ENCODE measurements around the gene BNIPL. TPM values are rescaled to one million over a fixed set of nuclear protein-coding genes. Genes with fewer than 3 reads are reported as not detected.
A peak's percentile ranks its signal among the peaks of the same experiment; 100 is the strongest.

BNIPL gene
- total and polyA plus RNA-seq, 2 of the 13 experiments (the other 11 are each of a cell fraction or from before 2014, with no cell fraction given) = 0.40 to 1.1 TPM

GRCh38 chr1:151006327-151007052 lies 29.9 kb upstream of the BNIPL start, which contains the start of gene MINDY1 (continued):
- TF ChIP-seq RBM22 (optimal IDR thresholded peaks at IDR 0.05; ENCODE audit: low read length) (no peak), HNRNPUL1 (IDR thresholded peaks at IDR 0.05; ENCODE audit: low read depth, low read length) (no peak), PBX2 (CRISPR knock-in tag; IDR thresholded peaks at IDR 0.05) (no peak), NCOA1 (CRISPR knock-in tag; IDR thresholded peaks at IDR 0.05) (no peak), SRSF4 (IDR thresholded peaks at IDR 0.05; ENCODE audit: low read depth, low read length, poor library complexity, severe bottlenecking) (no peak), IKZF4 (CRISPR knock-in tag; IDR thresholded peaks at IDR 0.05; ENCODE audit: borderline replicate concordance, low read depth, not compliant biosample characterization) (no peak), HNF4G (IDR thresholded peaks at IDR 0.05; ENCODE audit: borderline replicate concordance, low read depth, low read length) (peak; percentile 2; the same call in 1 of the 2 replicates), HNF4G (CRISPR knock-in tag; IDR thresholded peaks at IDR 0.05; ENCODE audit: borderline replicate concordance, low read depth) (no peak), LCORL (IDR thresholded peaks at IDR 0.05) (no peak), LCORL (CRISPR knock-in tag; IDR thresholded peaks at IDR 0.05) (no peak), CAMTA2 (CRISPR knock-in tag; IDR thresholded peaks at IDR 0.05; ENCODE audit: borderline replicate concordance) (no peak), NFRKB (IDR thresholded peaks at IDR 0.05) (no peak)

- no peaks in the 10 kb centered on the region for H3K36me3 ChIP-seq (replicated peaks in 1 of 2; ENCODE audit: control insufficient read depth in 1 of 2, insufficient read depth in 2 of 2, low read length in 2 of 2)
- peaks cover 77% of the 10 kb centered on the region for H3K4me1 ChIP-seq (ENCODE audit: insufficient read depth, low read length)
- H2AFZ ChIP-seq (ENCODE audit: low read length) = no peak overlapping the region
- H3K4me2 ChIP-seq (ENCODE audit: low read depth, low read length) = peak overlapping the region; percentile 99
- peaks cover 34% of the 10 kb centered on the region for H3K79me2 ChIP-seq (ENCODE audit: insufficient read depth, low read length)
- in situ Hi-C loops (cut with HindIII; ENCODE audit: extremely low pct_ligation_motif_present, low pct_unique_long_range_greater_than_20kb) (no loop called here), intact Hi-C loops (cut with micrococcal nuclease; ENCODE audit: unreplicated experiment) (loop anchor here (5.0 kb wide), 2 partner anchors 36 to 39 kb away; partner anchors contain the start of genes C1orf56 and CERS2)
- FAIRE-seq = no peak
- H4K20me1 ChIP-seq (ENCODE audit: insufficient read depth, low read length) = no peaks in the 10 kb centered on the region
- ATAC-seq = no peak
- 1% methylated on average over 4 of the region's 4 CpGs for WGBS (ENCODE audit: low lambda C conversion rate)
- peak overlapping the region; percentile 100 for H3K27ac ChIP-seq (ENCODE audit: extremely low read length, insufficient read depth, low read length)
- DNase-seq (ENCODE audit: low spot score) = no peak
- peak overlapping the region; percentile 61 to 99 (median 69) for H3K4me3 ChIP-seq (replicated peaks in 1 of 3; ENCODE audit: insufficient read depth in 1 of 3, low read depth in 2 of 3, low read length in 3 of 3)
- CTCF ChIA-PET (ENCODE audit: low intra/inter-chr PET ratio, low total read pairs) = interaction anchor here (0.9 to 1.4 kb wide), 2 partner anchors 27 to 29 kb away, joined by 3 read pairs; no protein-coding TSS in a partner anchor
- no peaks in the 10 kb centered on the region for H3K9me3 ChIP-seq (ENCODE audit: low read length)
- H3K27me3 ChIP-seq (ENCODE audit: control insufficient read depth in 1 of 2, insufficient read depth in 2 of 2, low read length in 2 of 2) = no peaks in the 10 kb centered on the region; a peak in 1 of 5 replicates
- BruUV-seq (replicated peaks) = no TSS peak
- POLR2A ChIA-PET = interaction anchor here (3.5 to 9.1 kb wide), 3 partner anchors 12 to 34 kb away, joined by 55 to 150 read pairs (median 99); partner anchors contain the start of genes ANXA9 and CERS2
- peak overlapping the region; percentile 98 for H3K9ac ChIP-seq (ENCODE audit: insufficient read depth, low read depth, low read length)
- TF ChIP-seq ZNF337 (CRISPR knock-in tag; IDR thresholded peaks at IDR 0.05; ENCODE audit: borderline replicate concordance, low read depth) = 0 out of 2 replicates have a peak, but pooled peaks have one; percentile 4
- TF ChIP-seq YEATS4 (CRISPR knock-in tag; IDR thresholded peaks at IDR 0.05; ENCODE audit: borderline replicate concordance) = no peak
- TF ChIP-seq ASH2L (IDR thresholded peaks at IDR 0.05; ENCODE audit: insufficient read length, low read depth, low read length) = peak; percentile 57
- TF ChIP-seq ZNF180 (CRISPR knock-in tag; IDR thresholded peaks at IDR 0.05; ENCODE audit: borderline replicate concordance, low read depth) = no peak
- TF ChIP-seq PRDM10 (CRISPR knock-in tag; IDR thresholded peaks at IDR 0.05; ENCODE audit: low read depth) = no peak
- TF ChIP-seq ZNF558 (CRISPR knock-in tag; IDR thresholded peaks at IDR 0.05; ENCODE audit: borderline replicate concordance) = no peak
- no peak for TF ChIP-seq ZFP90 (CRISPR knock-in tag; IDR thresholded peaks at IDR 0.05; ENCODE audit: borderline replicate concordance)
Observed at GRCh38 chr1:151007853-151008243, 28.5 kb upstream of the BNIPL start.
